ENCODE measurements around the gene PTTG1.

Gene PTTG1

DNA sequence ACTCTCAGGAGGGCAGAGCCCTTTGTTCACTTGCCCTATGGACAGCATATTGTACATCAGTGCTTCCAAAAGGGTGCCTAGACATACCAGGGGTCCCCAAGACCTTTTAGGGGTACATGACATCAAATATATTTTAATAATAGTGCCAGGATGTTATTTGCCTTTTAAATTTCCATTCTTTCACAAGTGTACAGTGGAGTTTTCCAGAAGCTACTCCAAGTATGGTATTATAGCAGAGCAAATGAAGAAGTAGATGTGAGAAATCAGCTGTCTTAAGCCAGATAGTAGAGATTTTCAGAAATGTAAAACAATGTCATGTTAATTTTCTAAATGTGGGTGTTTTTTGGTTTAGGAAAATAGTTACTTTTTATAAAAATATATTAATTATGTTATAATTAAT, 15.6 kb downstream of the PTTG1 start:
- Histone ChIP-seq H3K27ac (ENCODE audit: low read depth, low read length) (no peak overlapping the region), H3K9ac (ENCODE audit: low read length in 5 of 5) (no peak overlapping the region), H3K4me3 (ENCODE audit: low read depth in 1 of 5, low read length in 5 of 5) (no peak overlapping the region), H3K36me3 (ENCODE audit: control insufficient read depth in 5 of 5, insufficient read depth in 5 of 5, low read length in 5 of 5) (no peaks in the 10 kb centered on the region), H3K9me3 (ENCODE audit: control insufficient read depth in 5 of 5, low read length in 5 of 5) (no peaks in the 10 kb centered on the region), H3K27me3 (ENCODE audit: control insufficient read depth in 5 of 5, insufficient read depth in 4 of 5, low read length in 5 of 5) (peaks cover 0 to 3% (median 0%) of the 10 kb centered on the region in 5 donors), H3K4me1 (ENCODE audit: control insufficient read depth in 5 of 5, insufficient read depth in 5 of 5, low read length in 5 of 5) (peaks cover 4 to 12% (median 10%) of the 10 kb centered on the region in 5 donors)

DNA sequence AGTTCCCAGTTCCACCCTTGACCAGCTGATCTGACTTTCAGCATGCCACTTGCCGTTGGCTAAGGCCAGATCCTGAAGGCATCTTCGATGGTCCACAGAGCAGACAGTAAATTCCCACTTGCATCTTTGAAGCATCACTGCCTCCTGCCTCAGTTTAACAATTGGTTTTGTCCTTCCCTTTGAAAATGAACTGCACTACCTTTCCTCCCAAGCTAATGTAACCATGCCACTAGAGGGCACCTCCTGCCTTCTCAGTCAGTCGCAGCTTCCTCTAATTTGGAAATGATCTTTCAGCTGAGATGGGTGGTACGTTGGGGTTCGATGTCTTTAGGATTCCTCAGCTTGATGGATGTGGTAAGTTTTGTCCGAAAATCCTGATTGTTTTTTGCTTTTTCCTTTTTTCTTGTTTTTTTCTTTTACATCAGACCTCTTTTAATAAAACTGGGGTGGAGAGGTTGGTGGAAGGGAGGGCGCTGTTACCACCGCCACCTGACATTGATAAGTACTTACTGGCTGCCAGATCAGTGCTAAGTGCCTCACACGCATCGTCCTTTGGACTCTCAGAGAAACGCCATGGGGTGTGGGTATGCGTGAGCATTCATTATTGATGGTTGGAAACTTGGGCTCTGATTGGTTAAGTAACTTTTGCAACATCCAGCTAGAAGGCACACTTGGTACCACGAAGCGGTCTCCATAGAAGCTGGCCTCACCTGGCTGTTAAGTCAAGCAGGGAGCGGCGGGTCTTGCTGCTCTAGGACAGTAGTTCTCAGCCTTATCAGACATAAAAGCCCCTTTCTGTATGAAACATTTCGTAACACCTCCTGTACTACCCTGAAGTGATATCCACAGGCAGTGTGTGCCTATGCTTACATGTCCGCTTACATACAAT, 16.9 kb downstream of the PTTG1 start:
- H3K27ac ChIP-seq (ENCODE audit: low read depth, low read length) = no peak overlapping the region
- H3K4me1 ChIP-seq (ENCODE audit: control insufficient read depth in 5 of 5, insufficient read depth in 5 of 5, low read length in 5 of 5) = peaks cover 4 to 12% (median 10%) of the 10 kb centered on the region in 5 donors
- H3K9me3 ChIP-seq (ENCODE audit: control insufficient read depth in 5 of 5, low read length in 5 of 5) = no peaks in the 10 kb centered on the region

DNA sequence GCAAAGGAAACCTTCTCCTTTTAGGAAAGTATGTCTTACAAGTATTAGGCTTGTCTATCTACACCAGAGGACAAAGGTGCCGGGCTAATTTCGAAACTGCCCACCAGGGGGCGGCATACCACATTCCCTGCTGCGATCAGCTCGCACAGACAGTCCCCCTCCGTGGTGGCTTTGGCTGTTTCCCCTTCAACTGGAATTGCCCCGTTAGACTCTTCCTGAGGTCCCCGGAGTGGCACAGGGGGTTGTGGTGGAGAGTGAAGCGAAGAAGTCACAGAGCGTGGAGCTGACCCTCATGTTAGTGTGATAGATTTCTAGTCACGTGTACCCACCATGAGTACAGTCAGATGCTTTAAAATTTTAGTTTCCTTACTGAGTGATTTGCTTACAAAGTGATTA, 17.5 kb downstream of the PTTG1 start:
- no peaks in the 10 kb centered on the region for H3K36me3 ChIP-seq (ENCODE audit: control insufficient read depth in 5 of 5, insufficient read depth in 5 of 5, low read length in 5 of 5)
- no peak overlapping the region for H3K27ac ChIP-seq (ENCODE audit: low read depth, low read length)
- H3K4me1 ChIP-seq (ENCODE audit: control insufficient read depth in 5 of 5, insufficient read depth in 5 of 5, low read length in 5 of 5) = peaks cover 4 to 12% (median 10%) of the 10 kb centered on the region in 5 donors
- peak overlapping the region in 4 of 5 donors; percentile 36 to 67 (median 56) for H3K9ac ChIP-seq (ENCODE audit: low read length in 5 of 5)
- peak overlapping the region; percentile 57 to 82 (median 67) for H3K4me3 ChIP-seq (ENCODE audit: low read depth in 1 of 5, low read length in 5 of 5)
- no peaks in the 10 kb centered on the region for H3K9me3 ChIP-seq (ENCODE audit: control insufficient read depth in 5 of 5, low read length in 5 of 5)
- no peaks in the 10 kb centered on the region for H3K27me3 ChIP-seq (ENCODE audit: control insufficient read depth in 5 of 5, insufficient read depth in 4 of 5, low read length in 5 of 5)

More for the DNA sequence above, 16.9 kb downstream of the PTTG1 start:
- Histone ChIP-seq H3K4me3 (ENCODE audit: low read depth in 1 of 5, low read length in 5 of 5) (peak overlapping the region; percentile 57 to 82 (median 67)), H3K36me3 (ENCODE audit: control insufficient read depth in 5 of 5, insufficient read depth in 5 of 5, low read length in 5 of 5) (no peaks in the 10 kb centered on the region), H3K27me3 (ENCODE audit: control insufficient read depth in 5 of 5, insufficient read depth in 4 of 5, low read length in 5 of 5) (peaks cover 0 to 3% (median 0%) of the 10 kb centered on the region in 5 donors), H3K9ac (ENCODE audit: low read length in 5 of 5) (peak overlapping the region in 4 of 5 donors; percentile 36 to 67 (median 56))

DNA sequence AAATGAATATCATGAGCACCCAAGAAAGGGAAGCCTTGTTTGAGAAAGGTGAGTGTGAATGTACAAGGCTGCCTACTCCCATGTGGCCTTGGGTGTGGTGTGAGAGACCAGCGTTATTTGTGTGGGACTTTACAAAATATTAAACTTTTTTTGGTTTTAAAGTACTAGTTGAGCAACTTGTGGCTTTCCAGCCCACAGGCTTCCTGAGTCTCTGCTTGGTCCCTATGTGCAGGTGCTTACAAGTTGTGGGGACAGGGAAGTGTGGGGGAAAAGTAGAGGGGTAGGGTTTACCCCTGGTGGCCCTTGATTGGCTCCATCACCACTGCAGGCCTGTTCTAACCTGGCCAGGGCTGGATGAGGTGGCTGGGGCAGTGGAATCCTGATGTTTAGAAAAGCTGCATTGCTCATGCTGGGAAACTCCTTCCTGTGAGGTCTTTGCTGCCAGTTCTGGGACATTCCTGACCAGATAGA, 19.7 kb downstream of the PTTG1 start:
- H3K9me3 ChIP-seq (ENCODE audit: control insufficient read depth in 5 of 5, low read length in 5 of 5) = no peaks in the 10 kb centered on the region
- H3K4me3 ChIP-seq (ENCODE audit: low read depth in 1 of 5, low read length in 5 of 5) = no peak overlapping the region
- no peak overlapping the region for H3K9ac ChIP-seq (ENCODE audit: low read length in 5 of 5)
- peaks cover 4 to 12% (median 10%) of the 10 kb centered on the region in 5 donors for H3K4me1 ChIP-seq (ENCODE audit: control insufficient read depth in 5 of 5, insufficient read depth in 5 of 5, low read length in 5 of 5)
- H3K36me3 ChIP-seq (ENCODE audit: control insufficient read depth in 5 of 5, insufficient read depth in 5 of 5, low read length in 5 of 5) = no peaks in the 10 kb centered on the region
- no peak overlapping the region for H3K27ac ChIP-seq (ENCODE audit: low read depth, low read length)
- H3K27me3 ChIP-seq (ENCODE audit: control insufficient read depth in 5 of 5, insufficient read depth in 4 of 5, low read length in 5 of 5) = no peaks in the 10 kb centered on the region

DNA sequence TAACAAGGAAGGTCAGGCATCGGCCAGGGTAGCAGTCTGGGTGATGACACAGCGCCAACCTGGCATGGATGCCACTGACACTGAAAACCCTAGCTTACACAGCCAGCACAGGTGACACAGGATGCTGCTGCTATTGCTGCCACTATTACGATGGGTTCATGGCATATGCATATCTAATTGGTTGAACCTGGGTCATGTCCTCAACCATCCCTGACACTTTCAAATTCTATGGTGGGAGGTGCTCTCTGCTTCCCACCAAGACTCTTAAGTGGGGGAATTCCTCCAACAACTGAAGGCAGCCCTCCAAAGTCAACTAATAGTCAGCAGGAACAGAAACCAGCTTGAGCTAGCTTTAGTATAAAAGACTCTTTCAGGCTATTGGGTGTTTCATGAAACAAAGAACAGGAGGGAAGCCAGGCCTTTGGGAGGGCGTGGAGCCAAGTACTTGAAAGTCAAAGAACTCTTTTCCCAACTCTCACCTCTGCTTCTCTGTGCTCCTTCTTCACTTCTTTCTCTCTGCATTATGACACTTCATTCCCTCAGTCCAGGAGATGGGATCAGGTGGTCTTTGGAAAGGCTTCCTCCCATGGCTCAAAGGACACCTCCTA, 21.3 kb downstream of the PTTG1 start:
- H3K27ac ChIP-seq (ENCODE audit: low read depth, low read length) = no peak overlapping the region
- peaks cover 4 to 12% (median 10%) of the 10 kb centered on the region in 5 donors for H3K4me1 ChIP-seq (ENCODE audit: control insufficient read depth in 5 of 5, insufficient read depth in 5 of 5, low read length in 5 of 5)
- no peak overlapping the region for H3K4me3 ChIP-seq (ENCODE audit: low read depth in 1 of 5, low read length in 5 of 5)
- H3K9ac ChIP-seq (ENCODE audit: low read length in 5 of 5) = no peak overlapping the region
- no peaks in the 10 kb centered on the region for H3K27me3 ChIP-seq (ENCODE audit: control insufficient read depth in 5 of 5, insufficient read depth in 4 of 5, low read length in 5 of 5)
- no peaks in the 10 kb centered on the region for H3K9me3 ChIP-seq (ENCODE audit: control insufficient read depth in 5 of 5, low read length in 5 of 5)
- no peaks in the 10 kb centered on the region for H3K36me3 ChIP-seq (ENCODE audit: control insufficient read depth in 5 of 5, insufficient read depth in 5 of 5, low read length in 5 of 5)

DNA sequence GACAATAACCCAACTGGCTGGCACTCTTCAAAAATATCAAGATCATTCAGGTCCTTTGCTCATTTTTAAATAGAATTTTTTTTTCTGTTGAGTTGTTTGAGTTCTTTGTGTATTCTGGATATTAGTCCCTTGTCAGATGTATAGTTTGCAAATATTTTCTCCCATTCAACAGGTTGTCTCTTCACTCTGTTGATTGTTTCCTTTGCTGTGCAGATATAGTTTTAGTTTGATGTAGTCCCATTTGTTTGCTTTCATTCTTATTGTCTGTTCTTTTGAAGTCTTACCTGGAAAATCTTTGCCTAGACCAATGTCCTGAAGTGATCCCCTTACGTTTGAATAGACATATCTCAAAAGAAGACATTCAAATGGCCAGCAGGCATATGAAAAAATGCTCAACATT, 22.8 kb downstream of the PTTG1 start:
- Histone ChIP-seq H3K4me3 (ENCODE audit: low read depth in 1 of 5, low read length in 5 of 5) (no peak overlapping the region), H3K9ac (ENCODE audit: low read length in 5 of 5) (no peak overlapping the region), H3K27ac (ENCODE audit: low read depth, low read length) (no peak overlapping the region), H3K27me3 (ENCODE audit: control insufficient read depth in 5 of 5, insufficient read depth in 4 of 5, low read length in 5 of 5) (no peaks in the 10 kb centered on the region), H3K36me3 (ENCODE audit: control insufficient read depth in 5 of 5, insufficient read depth in 5 of 5, low read length in 5 of 5) (no peaks in the 10 kb centered on the region), H3K9me3 (ENCODE audit: control insufficient read depth in 5 of 5, low read length in 5 of 5) (no peaks in the 10 kb centered on the region), H3K4me1 (ENCODE audit: control insufficient read depth in 5 of 5, insufficient read depth in 5 of 5, low read length in 5 of 5) (peaks cover 0 to 2% (median under 1%) of the 10 kb centered on the region in 5 donors)

DNA sequence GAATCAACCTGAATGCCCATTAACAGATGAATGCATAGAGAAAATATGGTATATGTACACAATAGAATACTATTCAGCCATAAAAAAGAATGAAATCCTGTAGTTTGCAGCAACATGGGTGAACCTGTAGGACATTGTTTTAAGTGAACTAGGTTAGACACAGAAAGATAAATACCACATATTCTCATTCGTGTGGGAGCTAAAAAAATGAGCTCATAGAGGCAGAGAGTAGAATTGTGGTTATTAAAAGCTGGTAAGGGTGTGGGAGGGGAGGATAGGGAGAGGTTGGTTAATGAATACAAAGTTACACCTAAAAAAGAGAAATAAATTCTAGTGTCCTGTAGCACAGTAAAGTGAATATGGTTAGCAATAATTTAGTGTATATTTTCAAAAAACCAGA, 23.5 kb downstream of the PTTG1 start:
- Histone ChIP-seq H3K36me3 (ENCODE audit: control insufficient read depth in 5 of 5, insufficient read depth in 5 of 5, low read length in 5 of 5) (no peaks in the 10 kb centered on the region), H3K27me3 (ENCODE audit: control insufficient read depth in 5 of 5, insufficient read depth in 4 of 5, low read length in 5 of 5) (no peaks in the 10 kb centered on the region), H3K9me3 (ENCODE audit: control insufficient read depth in 5 of 5, low read length in 5 of 5) (no peaks in the 10 kb centered on the region), H3K9ac (ENCODE audit: low read length in 5 of 5) (no peak overlapping the region), H3K4me1 (ENCODE audit: control insufficient read depth in 5 of 5, insufficient read depth in 5 of 5, low read length in 5 of 5) (peaks cover 0 to 2% (median 0%) of the 10 kb centered on the region in 5 donors), H3K4me3 (ENCODE audit: low read depth in 1 of 5, low read length in 5 of 5) (no peak overlapping the region), H3K27ac (ENCODE audit: low read depth, low read length) (no peak overlapping the region)

DNA sequence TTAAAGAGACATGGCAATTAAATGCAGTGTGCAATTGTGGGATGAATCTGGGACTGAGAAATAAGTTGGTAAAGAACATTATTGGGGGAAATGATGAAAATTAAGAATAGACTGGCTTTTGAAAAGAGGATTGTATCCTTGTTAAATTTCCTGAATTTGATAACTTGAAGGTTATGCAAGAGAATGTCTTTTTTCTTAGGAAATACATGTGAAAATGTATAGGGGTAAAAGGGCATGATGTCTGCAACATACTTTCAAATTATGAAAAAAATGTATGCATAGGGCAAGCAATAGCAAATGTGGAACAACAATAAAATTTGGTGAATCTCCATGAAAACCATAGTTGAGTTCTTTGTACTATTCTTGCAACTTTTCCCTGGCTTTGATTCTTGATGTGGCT, 24.1 kb downstream of the PTTG1 start:
- Histone ChIP-seq H3K4me3 (ENCODE audit: low read depth in 1 of 5, low read length in 5 of 5) (no peak overlapping the region), H3K27me3 (ENCODE audit: control insufficient read depth in 5 of 5, insufficient read depth in 4 of 5, low read length in 5 of 5) (no peaks in the 10 kb centered on the region), H3K27ac (ENCODE audit: low read depth, low read length) (no peak overlapping the region)

DNA sequence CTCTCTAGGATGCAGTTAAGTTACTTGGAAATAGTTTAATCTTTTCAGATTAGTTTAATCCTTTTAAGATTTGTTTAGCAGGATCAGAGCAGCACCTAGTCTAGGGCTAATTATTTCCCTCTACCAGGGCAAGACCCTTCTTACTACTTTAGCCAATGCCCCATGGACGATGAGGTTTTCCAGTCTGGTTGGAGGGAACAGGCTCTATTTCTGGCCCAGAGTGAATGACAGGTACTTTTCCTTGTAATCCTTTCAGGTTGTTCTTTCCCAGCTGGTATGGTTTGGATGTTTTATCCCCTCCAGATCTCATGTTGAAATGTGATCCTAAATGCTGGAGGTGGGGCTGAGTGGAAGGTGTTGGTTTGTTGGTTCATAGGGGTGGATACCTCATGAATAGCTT, 27.2 kb downstream of the PTTG1 start:
- H3K27me3 ChIP-seq (ENCODE audit: control insufficient read depth in 5 of 5, insufficient read depth in 4 of 5, low read length in 5 of 5) = no peaks in the 10 kb centered on the region
- no peaks in the 10 kb centered on the region for H3K9me3 ChIP-seq (ENCODE audit: control insufficient read depth in 5 of 5, low read length in 5 of 5)
- peaks cover 0 to 11% (median 3%) of the 10 kb centered on the region in 5 donors for H3K4me1 ChIP-seq (ENCODE audit: control insufficient read depth in 5 of 5, insufficient read depth in 5 of 5, low read length in 5 of 5)
- no peaks in the 10 kb centered on the region for H3K36me3 ChIP-seq (ENCODE audit: control insufficient read depth in 5 of 5, insufficient read depth in 5 of 5, low read length in 5 of 5)
- H3K27ac ChIP-seq (ENCODE audit: low read depth, low read length) = no peak overlapping the region
- H3K9ac ChIP-seq (ENCODE audit: low read length in 5 of 5) = no peak overlapping the region
- H3K4me3 ChIP-seq (ENCODE audit: low read depth in 1 of 5, low read length in 5 of 5) = no peak overlapping the region

More for the DNA sequence above, 24.1 kb downstream of the PTTG1 start:
- Histone ChIP-seq H3K9me3 (ENCODE audit: control insufficient read depth in 5 of 5, low read length in 5 of 5) (no peaks in the 10 kb centered on the region), H3K36me3 (ENCODE audit: control insufficient read depth in 5 of 5, insufficient read depth in 5 of 5, low read length in 5 of 5) (no peaks in the 10 kb centered on the region), H3K9ac (ENCODE audit: low read length in 5 of 5) (no peak overlapping the region), H3K4me1 (ENCODE audit: control insufficient read depth in 5 of 5, insufficient read depth in 5 of 5, low read length in 5 of 5) (peaks cover 0 to 2% (median 0%) of the 10 kb centered on the region in 5 donors)

DNA sequence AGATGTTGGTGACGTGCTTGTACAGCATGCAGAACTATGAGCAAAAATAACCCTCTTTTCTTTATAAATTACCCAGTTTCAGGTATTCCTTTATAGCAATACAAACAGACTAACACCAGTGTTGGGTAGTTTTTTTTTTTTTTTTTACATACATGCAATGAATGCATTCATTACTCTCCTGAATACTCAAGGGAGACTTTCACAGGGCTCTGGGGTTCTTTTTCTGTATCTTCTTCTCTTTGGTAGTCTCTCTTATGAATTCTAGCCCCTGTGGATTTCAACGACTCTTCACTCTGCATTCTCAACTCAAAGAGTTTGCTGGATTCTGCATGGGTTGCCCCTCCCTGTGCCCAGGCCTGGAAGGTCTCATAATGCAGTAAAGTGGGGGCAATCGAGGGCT, 27.8 kb downstream of the PTTG1 start:
- no peak overlapping the region for H3K9ac ChIP-seq (ENCODE audit: low read length in 5 of 5)
- no peaks in the 10 kb centered on the region for H3K9me3 ChIP-seq (ENCODE audit: control insufficient read depth in 5 of 5, low read length in 5 of 5)
- no peaks in the 10 kb centered on the region for H3K27me3 ChIP-seq (ENCODE audit: control insufficient read depth in 5 of 5, insufficient read depth in 4 of 5, low read length in 5 of 5)
- H3K36me3 ChIP-seq (ENCODE audit: control insufficient read depth in 5 of 5, insufficient read depth in 5 of 5, low read length in 5 of 5) = no peaks in the 10 kb centered on the region
- H3K4me3 ChIP-seq (ENCODE audit: low read depth in 1 of 5, low read length in 5 of 5) = no peak overlapping the region
- H3K27ac ChIP-seq (ENCODE audit: low read depth, low read length) = no peak overlapping the region
- peaks cover 0 to 11% (median 3%) of the 10 kb centered on the region in 5 donors for H3K4me1 ChIP-seq (ENCODE audit: control insufficient read depth in 5 of 5, insufficient read depth in 5 of 5, low read length in 5 of 5)
